Smooth muscle cell of the umbilical artery (primary cell): Measurements from ENCODE around the gene KIF26B. TPM values are rescaled to one million over a fixed set of nuclear protein-coding genes. Genes with fewer than 3 reads are reported as not detected.

Experiments used
- total RNA-seq: library from RNA; depleted of rRNA; stranded (reverse); fragments of >200 nt; gene quantifications from 2 replicates; pipeline ENCODE4 v1.2.3, GENCODE V29; 2014

KIF26B gene
- total RNA-seq, result 66.8 and 71.3 TPM in 2 replicates

DNA sequence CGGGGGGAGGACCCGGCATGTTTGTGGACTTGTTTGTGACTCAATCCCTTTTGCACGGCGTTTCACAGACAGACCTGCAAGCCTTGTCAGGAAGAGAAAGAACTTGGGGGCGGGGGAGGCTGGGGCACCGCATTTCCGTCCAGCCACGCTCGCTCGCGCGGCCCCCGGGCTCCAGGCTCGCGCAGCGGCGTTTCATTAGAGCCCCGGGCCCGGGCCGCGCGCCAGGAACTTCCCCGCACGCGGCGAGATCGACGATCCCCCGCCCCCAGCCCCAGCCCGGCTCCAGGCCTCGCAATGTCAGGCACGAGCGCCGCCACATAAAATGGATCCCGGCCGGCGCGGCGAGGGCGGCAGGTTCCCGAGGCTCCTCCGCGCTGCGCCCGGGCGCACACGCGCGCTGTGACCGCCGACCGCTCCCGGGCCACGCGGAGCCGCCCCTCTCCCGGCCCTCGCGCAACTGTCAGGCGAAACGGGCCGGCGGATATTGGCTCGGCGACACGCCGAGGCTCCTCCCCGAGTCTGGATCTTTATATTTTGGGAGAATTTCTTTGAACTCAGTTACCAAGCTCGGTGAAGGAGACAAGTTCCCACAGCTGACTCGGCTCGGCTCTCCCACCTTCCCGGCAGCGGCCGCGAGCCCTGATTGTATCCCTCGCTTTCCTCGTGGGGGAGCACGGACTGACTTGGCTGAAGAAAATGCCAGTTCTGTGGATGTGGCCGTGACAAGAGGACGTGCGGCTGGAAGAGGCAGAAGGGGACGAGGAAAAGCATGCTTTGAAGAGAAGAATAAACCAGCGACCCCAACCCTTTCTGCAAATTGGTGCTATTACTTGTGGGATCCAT, at the start of gene KIF26B:
Gene KIF26B, plus strand, starts transcription at position 557 of the 843 bp plus-strand sequence. CDS start 440 bp downstream, outside the sequence.

